Measurements from ENCODE around the gene ZNHIT2. TPM values are rescaled to one million over a fixed set of nuclear protein-coding genes. Genes with fewer than 3 reads are reported as not detected.

ZNHIT2 gene
- total and polyA plus RNA-seq, 11 donors = 5.5 to 15.5 (median 8.0) TPM

DNA sequence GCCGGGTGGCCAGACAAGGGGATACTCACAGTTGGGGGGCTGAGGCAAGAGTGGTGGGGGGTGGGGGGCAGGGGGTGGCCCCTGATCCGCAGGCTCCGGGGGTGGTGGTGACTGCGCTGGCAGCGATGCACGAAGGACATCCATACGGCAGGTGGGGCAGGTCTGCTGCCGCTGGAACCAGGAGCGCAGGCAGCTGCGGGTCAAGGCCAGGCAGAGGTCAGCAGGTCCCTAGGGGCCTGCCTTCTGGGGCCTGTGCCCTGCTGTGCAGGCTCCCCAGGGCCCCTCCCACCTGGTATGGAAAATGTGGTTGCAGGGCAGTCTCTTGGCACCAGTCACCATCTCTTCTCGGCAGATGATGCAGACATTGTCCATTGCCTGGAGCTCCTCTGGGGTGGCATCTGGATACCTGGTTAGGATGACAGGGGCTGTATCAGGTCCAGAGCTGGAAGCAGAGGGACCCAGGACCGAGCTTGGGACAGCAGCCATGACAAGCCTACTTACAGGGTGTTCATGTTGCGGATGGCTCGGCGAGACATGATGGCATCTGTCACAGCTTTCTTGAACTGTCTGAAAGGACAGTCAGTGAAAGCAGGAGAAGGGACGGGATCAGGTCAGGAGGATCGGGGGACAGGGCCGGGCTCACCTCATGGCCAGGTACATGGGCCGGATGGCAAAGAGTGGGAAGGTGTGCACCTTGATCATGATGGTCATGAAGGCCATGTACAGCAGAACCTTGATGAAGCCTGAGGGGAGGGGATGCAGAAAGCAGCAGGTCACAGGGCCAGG, 13.3 kb upstream of the ZNHIT2 start:
- Histone ChIP-seq H3K9me3 (no peaks in the 10 kb centered on the region), H3K27me3 (no peaks in the 10 kb centered on the region), H3K4me3 (no peak overlapping the region), H3K36me3 (peaks cover 0 to 73% (median 71%) of the 10 kb centered on the region in 9 donors), H3K4me1 (peaks cover 0 to 30% (median 24%) of the 10 kb centered on the region in 12 donors), H3K27ac (no peak overlapping the region)
- DNase-seq = no peak
- ATAC-seq = no peak
- 83 to 89% (median 85%) methylated on average over 16 to 19 of the region's 19 CpGs for WGBS, 4 donors
- TF ChIP-seq, protein P1, sequence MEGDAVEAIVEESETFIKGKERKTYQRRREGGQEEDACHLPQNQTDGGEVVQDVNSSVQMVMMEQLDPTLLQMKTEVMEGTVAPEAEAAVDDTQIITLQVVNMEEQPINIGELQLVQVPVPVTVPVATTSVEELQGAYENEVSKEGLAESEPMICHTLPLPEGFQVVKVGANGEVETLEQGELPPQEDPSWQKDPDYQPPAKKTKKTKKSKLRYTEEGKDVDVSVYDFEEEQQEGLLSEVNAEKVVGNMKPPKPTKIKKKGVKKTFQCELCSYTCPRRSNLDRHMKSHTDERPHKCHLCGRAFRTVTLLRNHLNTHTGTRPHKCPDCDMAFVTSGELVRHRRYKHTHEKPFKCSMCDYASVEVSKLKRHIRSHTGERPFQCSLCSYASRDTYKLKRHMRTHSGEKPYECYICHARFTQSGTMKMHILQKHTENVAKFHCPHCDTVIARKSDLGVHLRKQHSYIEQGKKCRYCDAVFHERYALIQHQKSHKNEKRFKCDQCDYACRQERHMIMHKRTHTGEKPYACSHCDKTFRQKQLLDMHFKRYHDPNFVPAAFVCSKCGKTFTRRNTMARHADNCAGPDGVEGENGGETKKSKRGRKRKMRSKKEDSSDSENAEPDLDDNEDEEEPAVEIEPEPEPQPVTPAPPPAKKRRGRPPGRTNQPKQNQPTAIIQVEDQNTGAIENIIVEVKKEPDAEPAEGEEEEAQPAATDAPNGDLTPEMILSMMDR (IDR thresholded peaks at IDR 0.05) = no peak
- TF ChIP-seq POLR2A (IDR thresholded peaks at IDR 0.05) = no peak
- intact Hi-C loops (cut with DNase I) = no loop called here

DNA sequence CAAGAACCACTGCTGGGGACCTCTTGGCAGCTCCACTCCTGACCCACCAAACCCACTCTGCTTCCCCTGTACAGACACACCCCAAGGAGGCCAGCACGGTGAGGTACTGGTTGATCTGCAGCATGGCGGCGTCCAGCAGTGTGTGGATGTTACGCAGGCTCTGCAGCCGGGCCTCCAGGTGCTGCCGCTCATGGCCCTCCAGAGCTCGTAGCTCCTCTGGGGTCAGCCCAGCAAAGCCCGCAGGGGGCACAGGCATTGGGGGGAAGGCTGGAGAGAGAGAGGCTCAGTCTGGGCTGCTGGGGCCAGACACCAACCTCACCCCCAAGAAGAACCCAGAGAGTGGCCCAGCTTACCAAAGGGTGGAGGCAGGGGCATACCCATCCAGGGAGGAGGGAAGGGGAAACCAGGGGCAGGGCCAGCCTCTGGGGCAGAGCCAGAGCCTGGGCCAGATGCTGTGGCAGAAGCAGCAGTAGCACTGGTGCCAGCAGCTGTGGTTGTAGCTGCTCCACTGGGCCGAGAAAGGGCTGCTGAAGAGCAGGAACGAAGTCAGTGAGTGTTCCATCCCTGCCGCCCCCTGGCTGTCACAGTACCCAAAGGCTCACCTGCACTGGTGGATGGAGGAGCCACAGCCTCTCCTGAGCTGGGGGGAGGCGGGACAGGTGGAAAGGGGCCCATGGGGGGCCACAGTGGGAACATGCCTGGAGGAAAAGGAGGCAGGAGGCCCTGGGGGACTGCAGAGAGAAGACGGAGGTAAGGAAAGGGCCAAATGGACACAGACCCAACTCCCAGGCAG, 12.3 kb upstream of the ZNHIT2 start:
- TF ChIP-seq, protein P1 (IDR thresholded peaks at IDR 0.05) = no peak
- TF ChIP-seq POLR2A (IDR thresholded peaks at IDR 0.05) = no peak
- no peak overlapping the region for H3K27ac ChIP-seq
- DNase-seq = peak in 1 of 5 donors; percentile 15
- peaks cover 0 to 22% (median 17%) of the 10 kb centered on the region in 12 donors for H3K4me1 ChIP-seq
- intact Hi-C loops (cut with DNase I) = loop anchor here in 1 of 10 donors (10.0 kb wide), 1 partner anchor 205 kb away; the partner anchor contains the start of gene PPP2R5B
- WGBS, 4 donors = 73 to 91% (median 88%) methylated on average over 13 of the region's 13 CpGs
- no peaks in the 10 kb centered on the region for H3K27me3 ChIP-seq
- H3K4me3 ChIP-seq = no peak overlapping the region
- peaks cover 0 to 83% (median 80%) of the 10 kb centered on the region in 9 donors for H3K36me3 ChIP-seq
- no peaks in the 10 kb centered on the region for H3K9me3 ChIP-seq
- no peak for ATAC-seq

DNA sequence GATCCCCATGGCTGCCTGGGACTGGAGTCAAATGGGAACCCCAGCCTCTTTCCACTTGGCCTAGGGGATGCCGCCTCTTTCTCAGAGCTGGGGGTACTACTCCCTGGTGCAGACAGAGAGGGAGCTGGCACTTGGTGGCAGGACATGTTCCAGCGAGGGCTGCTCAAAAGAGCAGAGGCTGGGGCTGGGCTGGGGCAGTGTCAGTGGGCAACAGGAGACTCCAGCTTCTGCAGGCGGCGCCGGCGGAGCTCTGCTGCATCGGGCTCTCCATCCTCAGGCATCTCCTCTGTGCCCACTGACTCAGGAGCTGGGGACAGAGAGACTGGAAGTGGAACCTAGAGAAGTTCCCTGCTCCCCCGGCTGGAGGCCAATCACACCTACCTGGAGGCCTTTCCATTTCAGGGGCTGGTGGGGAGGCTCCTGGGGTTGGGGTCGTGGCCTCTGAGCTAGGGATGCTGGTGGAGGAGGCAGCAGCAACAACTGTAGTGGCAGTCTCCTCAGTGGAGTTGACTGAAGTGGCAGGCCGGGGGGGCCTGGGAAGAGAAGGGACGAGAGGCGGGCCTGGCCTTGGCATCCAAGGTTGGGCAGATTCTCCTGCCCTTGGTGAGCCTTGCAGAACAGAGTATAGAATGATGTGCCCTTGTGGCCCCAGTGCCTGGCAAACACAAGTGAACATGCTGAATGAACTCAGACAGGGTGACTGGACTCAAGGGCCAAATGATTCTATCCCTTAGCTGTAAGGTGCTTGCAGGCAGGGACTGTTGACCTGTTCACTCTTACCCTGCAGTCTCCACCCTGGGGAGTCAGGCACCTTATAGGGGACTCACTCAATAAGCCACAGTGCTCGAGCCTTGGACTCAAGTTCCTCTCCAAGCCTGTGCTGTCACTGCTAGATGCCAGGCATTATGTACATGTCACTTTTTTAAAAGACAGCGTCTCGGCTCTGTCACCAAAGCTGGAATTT, 11.0 kb upstream of the ZNHIT2 start:
- intact Hi-C loops (cut with DNase I) = loop anchor here in 1 of 10 donors (10.0 kb wide), 1 partner anchor 204 kb away; the partner anchor contains the start of gene PPP2R5B
- H3K36me3 ChIP-seq = peaks cover 0 to 91% (median 83%) of the 10 kb centered on the region in 9 donors
- no peaks in the 10 kb centered on the region for H3K27me3 ChIP-seq
- TF ChIP-seq POLR2A (IDR thresholded peaks at IDR 0.05) = no peak
- TF ChIP-seq, protein P1 (IDR thresholded peaks at IDR 0.05) = no peak
- H3K4me1 ChIP-seq = peaks cover 0 to 18% (median 12%) of the 10 kb centered on the region in 12 donors
- ATAC-seq = no peak
- H3K9me3 ChIP-seq = no peaks in the 10 kb centered on the region
- no peak overlapping the region for H3K4me3 ChIP-seq
- DNase-seq = no peak
- no peak overlapping the region for H3K27ac ChIP-seq
- 80 to 86% (median 83%) methylated on average over 13 to 15 of the region's 15 CpGs for WGBS, 4 donors

All from heart left ventricle (tissue), 16 donors.